Measurements from ENCODE around the gene TRIAP1. TPM values are rescaled to one million over a fixed set of nuclear protein-coding genes. Genes with fewer than 3 reads are reported as not detected.

Gene TRIAP1
- 46.0 and 48.1 TPM in 2 replicates for total RNA-seq
- polyA plus RNA-seq = 18.0 and 26.1 TPM in 2 replicates
- 40.9 and 41.5 TPM in 2 replicates for polyA plus RNA-seq (2011; cell fraction: cytosol; rRNA removed)
- polyA plus RNA-seq (2011; cell fraction: nucleus; rRNA removed) = 14.4 and 19.7 TPM in 2 replicates
- polyA plus RNA-seq (2012) = 64.9 and 103 TPM in 2 replicates
- polyA minus RNA-seq = 10.8 and 11.0 TPM in 2 replicates
- 24.1 TPM for polyA minus RNA-seq (2011; cell fraction: cytosol; rRNA and poly(A)+ RNA removed)
- polyA minus RNA-seq (2011; cell fraction: nucleus; rRNA and poly(A)+ RNA removed) = 5.2 and 6.0 TPM in 2 replicates
- percentile 87 among the genes with signal in this experiment for Bru-seq, nascent RNA
- BruChase-seq, experiment 1, labeled RNA remaining after a 6-hour chase = percentile 98 among the genes with signal in this experiment
- BruChase-seq, experiment 2, labeled RNA remaining after a 2-hour chase = percentile 98 among the genes with signal in this experiment
- long read RNA-seq, transcript TRIAP1-202 (2 exons, 1,182 nt) = major isoform, 162 of 181 reads
- long read RNA-seq, partial matches to known transcripts = 16 of 181 reads
- long read RNA-seq, other reads (novel, unspliced or antisense) = 1 of 181 reads

DNA sequence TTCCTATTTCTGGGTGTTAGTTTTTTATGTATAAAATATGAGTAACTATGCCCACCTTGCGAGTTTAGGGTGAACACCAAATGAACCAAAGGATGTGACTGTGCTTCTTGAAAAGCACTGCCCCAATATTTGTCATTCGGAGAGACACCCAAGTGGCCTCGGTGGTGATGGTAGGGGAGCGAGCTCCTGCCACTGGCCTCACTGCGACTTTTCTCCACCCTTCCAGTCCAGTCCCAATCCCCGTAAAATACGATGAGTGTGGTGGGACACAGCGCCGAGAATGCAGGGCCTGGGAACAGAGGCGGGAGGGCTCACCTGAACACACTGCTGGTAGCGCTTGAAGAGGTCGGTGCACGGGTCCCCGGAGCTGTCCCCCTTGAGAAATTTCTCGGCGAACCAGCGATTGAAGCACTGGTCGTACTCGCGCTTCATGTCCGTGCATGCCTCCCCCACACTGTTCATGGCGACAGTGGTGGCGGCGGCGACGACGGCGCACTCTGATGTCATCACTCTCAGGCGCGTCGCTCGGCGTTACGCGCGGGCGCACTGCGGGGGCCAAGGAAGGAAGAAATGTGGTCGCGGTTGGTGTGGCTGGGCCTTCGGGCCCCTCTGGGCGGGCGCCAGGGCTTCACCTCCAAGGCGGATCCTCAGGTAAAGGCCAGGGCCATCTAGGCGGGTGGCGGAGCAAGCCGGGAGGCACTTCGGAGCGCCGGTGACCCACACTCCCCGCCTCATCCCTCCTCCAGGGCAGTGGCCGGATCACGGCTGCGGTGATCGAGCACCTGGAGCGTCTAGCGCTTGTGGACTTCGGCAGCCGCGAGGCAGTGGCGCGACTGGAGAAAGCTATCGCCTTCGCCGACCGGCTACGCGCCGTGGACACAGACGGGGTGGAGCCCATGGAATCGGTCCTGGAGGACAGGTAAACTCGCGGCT is at the start of gene TRIAP1, which contains the start of gene GATC:
Gene TRIAP1, minus strand, starts transcription at position 474 of the 933 bp plus-strand sequence. Its CDS starts 12 bp downstream, at position 462.
Gene GATC, plus strand, starts transcription at position 534 of the 933 bp plus-strand sequence. Its CDS starts 37 bp downstream, at position 571.
- dilution Hi-C loops (cut with MboI; ENCODE audit: extremely low pct_ligation_motif_present, low sequenced_read_pairs) = no loop called here
- CTCF ChIA-PET = interaction anchor here (1.5 kb wide), 1 partner anchor 29 kb away, joined by 3 read pairs; no protein-coding TSS in a partner anchor
- intact Hi-C loops (cut with micrococcal nuclease) = loop anchor here (1.0 kb wide), 1 partner anchor 8 kb away; the partner anchor contains the start of gene COX6A1
- Histone ChIP-seq H3K36me3 (ENCODE audit: control insufficient read depth in 2 of 2, extremely low read depth in 1 of 2, insufficient read depth in 2 of 2, low read length in 2 of 2) (peaks cover 4 to 8% of the 10 kb centered on the region in 2 experiments), H3K27ac (ENCODE audit: insufficient read depth, low read depth, low read length) (peak within 1 kb of the TSS; percentile 21), H3K4me1 (ENCODE audit: control insufficient read depth, extremely low read depth, insufficient read depth, low read length) (peaks cover 15% of the 10 kb centered on the region), H3K4me2 (ENCODE audit: insufficient read depth, low read length) (peak within 1 kb of the TSS; percentile 91), H3K9me1 (replicated peaks; ENCODE audit: control insufficient read depth, extremely low read depth, insufficient read depth, low read length) (no peaks in the 10 kb centered on the region), H4K20me1 (replicated peaks; ENCODE audit: control insufficient read depth, extremely low read depth, insufficient read depth, low read length) (no peaks in the 10 kb centered on the region), H3K9me3 (replicated peaks; ENCODE audit: control insufficient read depth, insufficient read depth, low read length) (no peaks in the 10 kb centered on the region), H3K4me3 (replicated peaks in 1 of 3; ENCODE audit: insufficient read depth in 1 of 3, low read depth in 1 of 3, low read length in 3 of 3) (peak within 1 kb of the TSS; percentile 49 to 75 (median 61)), H3K27me3 (ENCODE audit: control insufficient read depth in 2 of 2, insufficient read depth in 2 of 2, low read length in 2 of 2) (no peaks in the 10 kb centered on the region), H2AFZ (ENCODE audit: low read depth, low read length) (peak within 1 kb of the TSS; percentile 53), H3K79me2 (ENCODE audit: control insufficient read depth, insufficient read depth, low read length) (peaks cover 51% of the 10 kb centered on the region), H3K9ac (replicated peaks; ENCODE audit: extremely low read depth, insufficient read depth, low read length) (peak within 1 kb of the TSS; percentile 67)
- FAIRE-seq = peak; percentile 82
- DNase-seq (ENCODE audit: low read depth, low spot score) = peak; percentile 92
- TF ChIP-seq, protein P1, sequence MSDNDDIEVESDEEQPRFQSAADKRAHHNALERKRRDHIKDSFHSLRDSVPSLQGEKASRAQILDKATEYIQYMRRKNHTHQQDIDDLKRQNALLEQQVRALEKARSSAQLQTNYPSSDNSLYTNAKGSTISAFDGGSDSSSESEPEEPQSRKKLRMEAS (IDR thresholded peaks at IDR 0.05; ENCODE audit: insufficient read depth, insufficient read length) = peak; percentile 61
- TF ChIP-seq FOS (IDR thresholded peaks at IDR 0.05; ENCODE audit: borderline replicate concordance, insufficient read depth, low read length) = no peak
- TF ChIP-seq JUN (IDR thresholded peaks at IDR 0.05; ENCODE audit: borderline replicate concordance, insufficient read depth, insufficient read length, low read depth) = no peak
- peak; percentile 97 for TF ChIP-seq MYC (IDR thresholded peaks at IDR 0.05; ENCODE audit: low read depth, low read length)
- peak; percentile 88 for TF ChIP-seq POLR2A (IDR thresholded peaks at IDR 0.05; ENCODE audit: low read depth, low read length)
- TF ChIP-seq POLR2AphosphoS5 (IDR thresholded peaks at IDR 0.05; ENCODE audit: insufficient read depth, low read depth, low read length) = peak; percentile 97
- POLR2A ChIA-PET = no interaction called here
- BruUV-seq (replicated peaks) = TSS peak; percentile 63
